SHP77 (cell line): ENCODE data around the gene GPX6.
A peak's percentile ranks its signal among the peaks of the same experiment; 100 is the strongest.
"Not testable (repeated sequence)": the region's sequence is repeated elsewhere in the genome, so short reads cannot be mapped to it uniquely, and the experiment has no call there.

Source experiments
- DNase-seq, 2 experiments: peaks; one replicate each; lab custom pipeline; 2025; lab: John Stamatoyannopoulos, UW

GPX6 gene

GRCh38 chr6:28525496-28526039 lies 10.0 kb upstream of the GPX6 start, which contains the start of gene GPX5:
Gene GPX5, plus strand, starts transcription at chr6:28525881. Its CDS starts 133 bp downstream, at chr6:28526014.
- no peak for DNase-seq

DNA sequence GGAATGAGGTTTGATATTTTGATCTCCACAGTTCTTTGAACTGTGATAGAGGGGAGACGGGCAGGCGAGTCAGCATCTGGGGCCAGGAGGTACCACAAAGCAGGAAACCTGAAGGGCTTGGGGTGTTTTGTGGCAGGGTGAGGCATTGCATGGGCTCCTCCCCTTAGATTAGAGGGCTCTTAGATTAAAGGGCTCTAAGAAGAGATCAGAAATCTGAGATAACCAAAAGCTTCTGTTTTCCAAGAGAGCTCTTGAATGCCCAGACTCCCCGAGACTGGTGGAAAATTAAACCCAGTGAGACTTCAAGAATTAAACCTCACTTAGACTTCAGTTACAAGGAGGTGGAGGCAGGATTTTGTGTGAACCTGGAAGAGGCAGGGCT lies 7.6 kb upstream of the GPX6 start:
- no peak for DNase-seq

DNA sequence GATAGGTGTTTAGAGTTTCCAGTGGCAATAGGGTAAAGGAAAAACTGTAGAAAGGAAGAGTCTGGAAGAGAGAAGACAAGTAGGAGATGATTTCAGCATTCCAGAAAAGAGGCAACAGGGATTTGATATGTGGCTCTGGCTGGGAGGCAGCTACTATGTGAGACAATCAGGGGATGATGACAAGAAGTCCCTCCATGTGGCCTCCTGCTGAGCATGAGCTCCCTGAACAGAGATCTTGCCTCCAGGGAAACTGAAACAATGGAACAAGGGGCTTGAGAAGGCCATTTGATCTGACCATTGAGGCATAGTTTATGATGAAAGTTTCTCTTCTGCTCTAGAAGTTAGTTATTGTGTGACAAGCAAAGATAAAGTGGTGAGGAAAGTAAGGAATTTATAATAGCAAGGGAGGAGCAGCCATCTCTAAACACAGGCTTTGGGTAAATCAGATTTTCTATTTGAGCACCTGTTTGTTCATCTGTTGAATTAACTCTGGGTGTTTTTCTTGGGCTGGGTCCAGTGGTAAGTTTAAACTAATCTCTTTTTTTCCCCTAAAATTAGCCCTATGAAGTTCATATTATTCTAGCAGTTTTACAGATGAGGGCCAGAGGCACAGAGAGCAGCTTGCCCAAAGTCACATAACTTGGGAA lies 7.1 kb upstream of the GPX6 start:
- no peak for DNase-seq

GRCh38 chr6:28517964-28518363 lies 2.4 kb upstream of the GPX6 start:
- no peak for DNase-seq

DNA sequence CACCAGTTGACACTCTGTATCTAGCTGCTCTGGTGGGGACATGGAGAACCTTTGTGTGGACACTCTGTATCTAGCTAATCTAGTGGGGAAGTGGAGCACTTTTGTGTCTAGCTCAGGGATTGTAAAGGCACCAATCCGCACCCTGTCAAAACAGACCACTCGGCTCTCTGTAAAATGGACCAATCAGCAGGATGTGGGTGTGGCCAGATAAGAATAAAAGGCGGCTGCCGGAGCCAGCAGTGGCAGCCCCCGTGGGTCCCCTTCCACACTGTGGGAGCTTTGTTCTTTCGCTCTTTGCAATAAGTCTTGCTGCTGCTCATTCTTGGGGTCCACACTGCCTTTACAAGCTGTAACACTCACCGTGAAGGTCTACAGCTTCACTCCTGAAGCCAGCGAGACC lies 3.2 kb downstream of the GPX6 start:
- not testable (repeated sequence) for DNase-seq

- no peak for DNase-seq
Observed at GRCh38 chr6:28511628-28512300, 3.8 kb downstream of the GPX6 start.

DNA sequence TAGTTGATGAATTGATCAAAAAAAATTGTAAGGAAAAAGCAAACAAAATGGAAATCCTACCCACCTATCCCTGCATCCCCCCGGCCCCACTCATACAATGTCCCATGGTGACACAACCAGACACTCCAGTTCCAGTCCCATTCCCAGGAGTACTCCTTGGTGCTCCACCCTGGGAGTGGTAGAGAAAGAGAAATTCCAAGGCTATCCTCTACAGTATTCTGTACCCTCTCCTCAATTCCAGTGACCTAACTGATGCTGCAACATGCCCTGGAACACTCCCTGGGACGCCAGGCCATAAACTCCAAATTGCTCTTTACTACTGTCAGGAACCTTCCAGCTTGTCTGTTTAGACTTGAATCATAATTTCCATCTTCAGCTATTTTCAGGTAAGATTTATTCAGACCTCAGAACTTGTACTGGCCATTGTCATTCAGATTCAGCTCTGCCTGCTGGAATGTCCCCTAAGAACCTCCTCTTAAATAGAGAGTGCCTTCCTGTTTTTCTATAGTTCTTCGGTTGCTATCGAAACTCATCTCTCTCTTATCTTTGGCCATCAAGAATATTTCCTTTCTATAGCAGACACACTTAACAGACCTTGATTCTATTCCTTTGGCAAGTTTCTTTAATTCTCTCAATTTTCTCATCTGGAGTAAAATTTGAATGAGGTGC lies 8.7 kb downstream of the GPX6 start:
- DNase-seq = no peak

DNA sequence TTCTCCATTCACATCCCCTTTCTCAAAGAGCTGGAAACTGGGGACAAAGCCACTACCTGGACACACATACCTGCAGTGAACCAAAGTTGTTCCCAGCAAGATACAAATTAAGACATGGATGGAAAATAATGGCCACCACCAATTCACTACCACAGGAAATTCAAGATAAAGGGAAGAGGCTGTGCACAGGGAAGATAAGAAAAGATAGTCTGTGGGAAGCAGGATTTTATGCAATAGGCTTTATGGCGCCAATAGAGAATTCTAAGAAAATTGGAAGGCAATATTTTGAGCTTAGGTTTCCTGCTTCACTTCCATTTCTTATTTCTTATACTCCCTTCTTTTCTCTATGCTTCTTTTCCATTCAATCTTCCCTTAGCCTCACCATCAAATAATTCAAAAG lies 9.9 kb downstream of the GPX6 start:
- DNase-seq = no peak

GRCh38 chr6:28502709-28503305 lies 12.8 kb downstream of the GPX6 start:
- not testable (repeated sequence) for DNase-seq

- not testable (repeated sequence) for DNase-seq
Observed at GRCh38 chr6:28502136-28502535, 13.5 kb downstream of the GPX6 start.

- no peak for DNase-seq
Observed at GRCh38 chr6:28501259-28501658, 14.3 kb downstream of the GPX6 start.

DNA sequence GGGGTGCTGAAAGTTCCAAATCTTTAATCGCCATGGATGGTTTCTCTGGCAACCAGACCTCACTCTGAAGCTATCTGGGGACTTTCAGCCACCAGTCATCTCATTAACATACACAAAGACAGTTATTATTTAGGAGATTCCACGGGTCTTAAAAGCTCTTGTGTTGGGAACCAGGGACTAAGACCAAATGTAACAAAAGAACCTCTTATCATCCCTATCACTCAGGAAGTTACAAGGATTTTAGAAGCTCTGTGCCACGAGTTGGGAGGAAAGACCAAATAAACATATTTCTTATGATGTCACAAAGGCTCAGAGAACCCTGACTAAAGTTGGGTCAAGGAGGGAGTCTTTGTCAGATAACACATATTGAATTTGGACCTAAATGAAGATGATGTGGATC lies 17.7 kb downstream of the GPX6 start:
- no peak for DNase-seq

- DNase-seq = no peak
Observed at GRCh38 chr6:28497306-28497705, 18.3 kb downstream of the GPX6 start.

DNA sequence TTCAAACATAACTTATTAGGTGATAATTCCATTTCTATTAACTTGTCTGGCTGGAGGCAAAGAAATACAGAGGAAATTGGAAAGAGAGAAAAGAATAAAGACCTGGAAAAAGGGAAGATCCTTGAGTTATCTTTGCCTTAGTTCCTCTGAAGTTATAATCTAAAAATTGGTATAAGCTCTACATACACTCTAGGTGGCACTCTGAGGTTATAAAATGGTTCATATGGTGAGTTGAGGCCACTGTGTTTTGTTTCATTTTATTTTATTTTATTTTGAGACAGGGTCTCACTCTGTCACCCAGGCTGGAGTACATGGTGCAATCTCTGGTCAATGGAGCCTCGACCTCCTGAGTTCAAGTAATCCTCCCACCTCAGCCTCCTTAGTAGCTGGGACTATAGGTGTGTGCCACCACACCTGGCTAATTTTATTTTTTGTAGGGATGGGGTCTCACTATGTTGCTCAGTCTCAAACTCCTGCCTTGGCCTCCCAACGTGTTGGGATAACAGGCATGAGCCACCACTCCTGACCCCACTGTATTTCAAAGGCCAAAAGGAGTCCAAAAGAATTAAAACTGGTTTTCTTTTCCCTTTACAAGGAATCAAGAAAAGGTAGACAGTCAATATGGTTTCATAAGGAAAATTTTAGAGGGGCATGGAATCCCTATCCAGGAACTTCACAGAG lies 19.4 kb downstream of the GPX6 start:
- DNase-seq = peak in 1 of 2 experiments; percentile 17

DNA sequence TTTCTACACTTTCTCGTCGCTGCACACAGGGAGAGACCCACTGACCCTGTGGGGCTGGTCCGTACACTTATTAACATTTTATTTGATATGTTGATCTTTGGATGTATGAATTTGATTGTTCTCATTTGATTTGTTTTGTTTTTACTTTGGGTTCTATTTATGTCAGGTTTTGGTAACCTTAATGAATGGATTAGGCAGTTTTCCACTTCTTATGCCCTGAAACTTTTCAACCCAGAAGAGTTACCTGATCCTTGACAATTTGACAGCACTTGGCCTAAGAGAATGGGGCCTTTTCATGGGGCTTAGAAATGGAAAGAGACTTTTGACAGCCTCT lies 23.6 kb downstream of the GPX6 start:
- no peak for DNase-seq

DNA sequence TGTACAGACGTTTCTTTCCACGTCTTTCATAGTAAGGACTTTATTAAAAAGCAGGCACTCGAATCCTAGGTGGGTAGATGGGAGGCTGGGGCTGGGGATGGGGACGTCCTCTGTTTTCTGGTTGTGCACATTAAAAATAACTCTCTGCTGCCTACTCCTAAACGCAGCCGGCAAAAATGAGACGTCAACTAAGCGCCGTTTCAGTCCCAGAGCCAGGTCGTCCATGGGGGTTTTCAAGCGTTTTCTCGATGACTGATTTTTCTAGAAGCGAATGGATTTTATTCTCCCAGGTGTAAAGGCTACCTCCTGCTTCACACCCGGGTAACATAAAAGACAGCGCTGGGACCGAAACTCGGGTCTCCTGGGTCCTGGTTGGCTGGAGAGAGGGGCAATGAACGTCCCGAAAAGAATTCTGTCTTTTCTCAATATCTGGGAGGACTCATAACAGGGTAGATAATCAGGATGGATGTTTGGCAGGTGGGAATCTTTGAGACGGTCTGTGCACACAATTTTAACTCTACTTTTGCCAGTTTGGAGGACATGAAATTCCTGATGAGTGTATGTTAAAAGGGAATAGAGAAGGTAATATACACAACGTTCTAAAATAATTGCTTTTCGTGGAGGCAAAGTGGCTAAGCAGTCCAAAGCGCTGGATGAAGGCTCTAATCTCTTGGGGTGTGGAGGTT lies 25.2 kb downstream of the GPX6 start:
- no peak for DNase-seq

DNA sequence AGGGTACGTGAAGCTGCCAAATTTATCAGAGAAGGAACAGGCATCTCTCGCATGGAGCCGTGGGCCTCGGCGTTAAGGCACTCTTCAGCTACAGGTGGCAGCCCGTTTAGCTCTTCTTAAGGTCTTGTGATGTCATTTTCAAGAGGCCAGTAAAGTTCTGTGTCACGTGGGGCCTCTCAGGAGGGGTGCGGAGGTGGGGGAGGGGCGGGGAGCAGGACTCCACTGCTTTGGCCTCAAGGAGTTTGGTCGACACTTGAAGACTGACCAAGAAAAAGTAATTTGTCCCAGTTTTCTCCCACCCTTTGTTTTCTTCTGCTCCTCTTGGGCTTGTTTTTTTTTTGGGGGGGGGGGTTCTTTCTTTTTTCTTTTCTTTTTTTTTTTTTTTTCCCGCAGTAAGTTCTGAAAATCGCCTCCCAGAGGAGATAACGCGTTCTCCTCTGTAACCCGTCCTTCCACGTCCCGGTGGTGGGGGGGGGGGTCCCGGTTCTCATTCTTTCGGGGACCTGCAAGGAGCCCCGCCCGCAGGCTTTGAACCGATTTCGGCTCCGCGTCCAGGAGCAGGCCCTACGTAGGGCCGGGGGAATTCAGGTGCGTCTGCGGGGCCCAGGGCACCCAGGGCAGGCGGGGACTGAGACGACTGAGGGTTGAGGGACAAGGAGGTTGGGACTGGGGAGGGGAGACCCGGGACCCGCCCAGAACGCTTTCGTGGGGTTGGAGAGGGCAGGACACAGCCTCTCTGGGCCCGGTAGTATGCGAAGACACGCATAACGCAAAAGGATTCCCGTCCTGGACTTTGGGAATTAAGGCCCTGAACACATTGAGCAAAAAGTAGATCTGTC lies 26.0 kb downstream of the GPX6 start:
- no peak for DNase-seq

GRCh38 chr6:28488916-28489365 lies 26.7 kb downstream of the GPX6 start:
- no peak for DNase-seq

GRCh38 chr6:28486988-28487742 lies 28.4 kb downstream of the GPX6 start:
- no peak for DNase-seq

- DNase-seq = no peak
Observed at GRCh38 chr6:28486533-28486932, 29.1 kb downstream of the GPX6 start.
